ENCODE data around the gene TREML4.

TREML4 gene

DNA sequence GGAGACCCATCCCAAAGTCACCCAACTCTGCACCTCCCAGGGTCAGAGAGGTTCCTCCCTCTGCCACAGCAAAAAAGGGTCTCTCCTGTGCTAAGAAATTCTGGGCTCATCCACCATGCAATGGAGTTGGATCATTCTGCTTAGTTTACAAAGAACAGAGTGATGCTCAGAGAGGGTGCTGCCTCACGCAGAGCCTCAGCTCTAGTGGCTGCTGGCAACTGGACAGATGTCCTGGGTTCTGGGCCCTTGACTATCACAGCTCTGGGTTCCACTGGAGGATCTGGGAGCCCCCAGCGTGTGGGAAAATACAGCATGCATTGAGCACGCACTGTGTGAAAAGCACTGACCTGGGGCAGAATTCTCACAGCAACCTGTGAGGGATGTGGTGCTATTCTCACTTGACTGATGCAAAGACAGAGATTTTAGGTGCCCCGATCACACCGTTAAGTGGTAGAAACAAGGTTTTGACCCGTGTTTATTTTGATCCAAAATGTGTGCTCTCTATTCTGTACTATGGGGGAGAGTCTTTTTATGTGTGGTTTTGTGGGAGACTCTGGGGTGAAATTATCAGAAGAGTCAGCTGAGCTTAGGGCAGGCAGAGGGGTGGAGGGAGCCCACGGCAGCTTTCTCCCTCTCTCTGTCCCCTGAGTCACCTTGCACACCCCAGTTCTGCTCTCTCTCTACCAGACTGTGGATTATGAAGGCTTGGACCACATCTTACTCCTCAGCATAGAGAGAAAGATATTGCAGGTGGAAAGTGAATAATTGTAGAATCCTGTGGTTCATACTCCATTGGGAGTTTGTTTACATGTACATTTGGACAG lies 19.9 kb downstream of the TREML4 start:
- ChIA-PET CTCF (interaction anchor here (1.3 to 1.4 kb wide), 2 partner anchors 11 to 17 kb away, joined by 3 read pairs; no protein-coding TSS in a partner anchor), POLR2A (interaction anchor here (0.7 to 0.9 kb wide), 2 partner anchors 62 to 67 kb away, joined by 3 read pairs; no protein-coding TSS in a partner anchor)
- Histone ChIP-seq H3K4me3 (ENCODE audit: control insufficient read depth in 1 of 7, extremely low read depth in 1 of 7, insufficient read depth in 4 of 7, low read depth in 2 of 7, low read length in 6 of 7) (no peak overlapping the region), H3K36me3 (ENCODE audit: control insufficient read depth in 4 of 4, insufficient read depth in 4 of 4, low read length in 3 of 4) (no peaks in the 10 kb centered on the region), H3K27ac (ENCODE audit: insufficient read depth in 1 of 2, low read depth in 1 of 2, low read length in 2 of 2, poor library complexity in 1 of 2, severe bottlenecking in 2 of 2) (no peak overlapping the region), H3K4me1 (ENCODE audit: control extremely low read depth in 1 of 4, control insufficient read depth in 4 of 4, insufficient read depth in 4 of 4, low read length in 3 of 4) (peaks cover 0 to 12% (median 3%) of the 10 kb centered on the region in 4 experiments), H3K9me3 (ENCODE audit: control extremely low read depth in 1 of 5, control insufficient read depth in 4 of 5, insufficient read depth in 2 of 5, low read depth in 1 of 5, low read length in 4 of 5) (no peaks in the 10 kb centered on the region), H3K27me3 (replicated peaks in 2 of 5; ENCODE audit: control insufficient read depth in 4 of 5, insufficient read depth in 5 of 5, low read length in 4 of 5) (no peaks in the 10 kb centered on the region)
- WGBS (ENCODE audit: insufficient coverage), result 96% methylated on average over 5 of the region's 7 CpGs
- DNase-seq, result peak in 2 of 3 donors; percentile 36 to 49

DNA sequence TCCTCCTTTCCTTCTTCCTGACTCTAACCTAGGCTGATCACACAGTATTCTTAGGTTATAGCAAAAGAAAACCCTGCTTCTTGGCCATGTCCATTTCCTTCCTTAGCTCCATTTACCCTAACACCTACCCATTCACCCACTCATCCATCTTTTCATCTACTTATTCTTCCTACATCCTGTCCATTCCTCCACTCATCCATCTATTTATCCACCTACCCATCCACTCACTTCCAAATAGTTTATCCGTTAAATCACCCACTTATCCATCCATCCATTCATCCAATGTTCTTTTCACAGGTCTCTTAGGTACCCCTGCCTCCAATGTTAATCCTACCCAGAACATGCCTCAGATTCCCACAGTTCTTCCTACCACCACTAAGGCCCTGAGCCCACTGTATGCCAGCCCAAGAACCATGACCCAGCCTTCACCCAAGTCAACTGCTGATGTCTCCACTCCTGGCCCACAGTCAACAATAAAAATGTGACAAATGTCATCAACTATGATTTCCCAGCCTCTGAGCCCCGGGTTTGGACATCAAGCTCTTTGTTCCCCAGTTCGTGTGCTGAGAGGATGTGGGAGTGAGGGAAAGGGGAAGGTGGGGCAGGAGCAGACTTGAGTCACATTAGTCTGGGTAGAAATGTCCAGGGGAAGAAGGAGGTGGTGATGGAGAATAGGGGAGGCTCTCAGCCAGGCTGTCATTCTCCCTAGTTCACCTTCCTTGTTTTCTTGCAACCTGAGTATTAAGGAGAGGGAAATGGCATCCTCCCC lies 24.4 kb downstream of the TREML4 start:
- no peaks in the 10 kb centered on the region for H3K9me3 ChIP-seq (ENCODE audit: control extremely low read depth in 1 of 5, control insufficient read depth in 4 of 5, insufficient read depth in 2 of 5, low read depth in 1 of 5, low read length in 4 of 5)
- ChIA-PET POLR2A (no interaction called here), CTCF (interaction anchor here (0.6 kb wide), 1 partner anchor 14 kb away, joined by 3 read pairs; no protein-coding TSS in a partner anchor)
- H3K27ac ChIP-seq (ENCODE audit: insufficient read depth in 1 of 2, low read depth in 1 of 2, low read length in 2 of 2, poor library complexity in 1 of 2, severe bottlenecking in 2 of 2), result no peak overlapping the region
- 57% methylated on average over 3 of the region's 3 CpGs for WGBS (ENCODE audit: insufficient coverage)
- peaks cover 0 to 20% (median under 1%) of the 10 kb centered on the region in 4 experiments for H3K4me1 ChIP-seq (ENCODE audit: control extremely low read depth in 1 of 4, control insufficient read depth in 4 of 4, insufficient read depth in 4 of 4, low read length in 3 of 4)
- no peak overlapping the region for H3K4me3 ChIP-seq (ENCODE audit: control insufficient read depth in 1 of 7, extremely low read depth in 1 of 7, insufficient read depth in 4 of 7, low read depth in 2 of 7, low read length in 6 of 7)
- no peaks in the 10 kb centered on the region for H3K36me3 ChIP-seq (ENCODE audit: control insufficient read depth in 4 of 4, insufficient read depth in 4 of 4, low read length in 3 of 4)
- no peak for DNase-seq
- no peaks in the 10 kb centered on the region for H3K27me3 ChIP-seq (replicated peaks in 2 of 5; ENCODE audit: control insufficient read depth in 4 of 5, insufficient read depth in 5 of 5, low read length in 4 of 5)

DNA sequence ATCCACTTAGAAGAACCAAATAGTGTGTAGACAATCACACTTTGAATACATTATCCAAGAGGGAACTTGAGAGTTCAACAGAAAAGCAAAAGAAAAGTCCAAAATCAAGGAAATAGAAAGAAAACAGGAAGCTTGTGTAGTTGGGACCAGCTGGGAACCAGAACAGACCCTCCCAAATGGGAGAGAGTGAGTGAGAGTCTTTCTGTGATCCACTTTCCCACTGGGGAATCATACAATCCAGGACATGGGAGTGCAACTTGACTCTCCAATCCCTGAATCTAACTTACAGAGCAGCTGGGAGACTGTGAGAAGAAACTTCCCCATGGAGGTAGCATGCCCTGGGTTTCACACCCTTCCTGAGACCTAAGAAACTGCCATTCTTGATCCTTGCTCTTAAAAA lies 27.0 kb downstream of the TREML4 start:
- ChIA-PET CTCF (interaction anchor here (1.1 kb wide), 1 partner anchor 51 kb away, joined by 3 read pairs; no protein-coding TSS in a partner anchor), POLR2A (no interaction called here)

DNA sequence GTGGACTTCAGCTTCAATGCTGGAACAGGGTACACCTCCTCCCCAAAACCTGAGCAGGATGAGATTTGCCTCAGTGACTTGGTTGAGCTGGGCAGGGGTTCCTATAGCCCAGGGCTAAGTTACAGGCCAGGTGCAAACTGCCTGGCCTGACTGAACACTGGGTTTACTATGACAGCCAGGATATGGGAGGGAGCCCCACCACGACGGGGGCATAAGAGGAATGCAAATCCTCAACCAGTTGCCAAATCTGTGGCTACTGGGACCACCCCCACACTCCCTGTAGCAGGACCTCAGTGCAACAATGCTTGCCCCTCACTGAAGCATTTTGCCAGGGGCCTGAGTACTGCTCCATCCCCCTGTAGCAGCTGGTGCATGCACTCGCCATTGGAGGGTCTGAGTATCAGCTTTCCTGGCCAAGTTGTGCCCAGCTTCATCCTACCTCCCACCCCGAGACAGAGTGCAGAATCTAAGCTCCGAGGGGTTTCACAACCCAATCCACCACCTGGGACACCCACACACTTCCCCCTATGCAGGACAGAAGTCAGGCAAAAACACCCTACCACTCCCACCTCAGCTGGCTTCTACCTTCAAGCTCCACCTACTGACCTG lies 27.6 kb downstream of the TREML4 start:
- ChIA-PET POLR2A (no interaction called here), CTCF (interaction anchor here (0.7 to 1.1 kb wide), 2 partner anchors 51 to 55 kb away, joined by 3 read pairs; no protein-coding TSS in a partner anchor)
- 94% methylated on average over 5 of the region's 5 CpGs for WGBS (ENCODE audit: insufficient coverage)
- DNase-seq, result no peak
- H3K27ac ChIP-seq (ENCODE audit: insufficient read depth in 1 of 2, low read depth in 1 of 2, low read length in 2 of 2, poor library complexity in 1 of 2, severe bottlenecking in 2 of 2), result no peak overlapping the region
- no peak overlapping the region for H3K4me3 ChIP-seq (ENCODE audit: control insufficient read depth in 1 of 7, extremely low read depth in 1 of 7, insufficient read depth in 4 of 7, low read depth in 2 of 7, low read length in 6 of 7)
- H3K9me3 ChIP-seq (ENCODE audit: control extremely low read depth in 1 of 5, control insufficient read depth in 4 of 5, insufficient read depth in 2 of 5, low read depth in 1 of 5, low read length in 4 of 5), result peaks cover 0 to 15% (median 0%) of the 10 kb centered on the region in 5 experiments
- H3K4me1 ChIP-seq (ENCODE audit: control extremely low read depth in 1 of 4, control insufficient read depth in 4 of 4, insufficient read depth in 4 of 4, low read length in 3 of 4), result peaks cover 0 to 13% (median 0%) of the 10 kb centered on the region in 4 experiments
- no peaks in the 10 kb centered on the region for H3K36me3 ChIP-seq (ENCODE audit: control insufficient read depth in 4 of 4, insufficient read depth in 4 of 4, low read length in 3 of 4)
- H3K27me3 ChIP-seq (replicated peaks in 2 of 5; ENCODE audit: control insufficient read depth in 4 of 5, insufficient read depth in 5 of 5, low read length in 4 of 5), result no peaks in the 10 kb centered on the region

More for the DNA sequence above, 27.0 kb downstream of the TREML4 start:
- Histone ChIP-seq H3K4me1 (ENCODE audit: control extremely low read depth in 1 of 4, control insufficient read depth in 4 of 4, insufficient read depth in 4 of 4, low read length in 3 of 4) (peaks cover 0 to 13% (median 0%) of the 10 kb centered on the region in 4 experiments), H3K36me3 (ENCODE audit: control insufficient read depth in 4 of 4, insufficient read depth in 4 of 4, low read length in 3 of 4) (no peaks in the 10 kb centered on the region), H3K4me3 (ENCODE audit: control insufficient read depth in 1 of 7, extremely low read depth in 1 of 7, insufficient read depth in 4 of 7, low read depth in 2 of 7, low read length in 6 of 7) (no peak overlapping the region), H3K27ac (ENCODE audit: insufficient read depth in 1 of 2, low read depth in 1 of 2, low read length in 2 of 2, poor library complexity in 1 of 2, severe bottlenecking in 2 of 2) (no peak overlapping the region), H3K27me3 (replicated peaks in 2 of 5; ENCODE audit: control insufficient read depth in 4 of 5, insufficient read depth in 5 of 5, low read length in 4 of 5) (no peaks in the 10 kb centered on the region), H3K9me3 (ENCODE audit: control extremely low read depth in 1 of 5, control insufficient read depth in 4 of 5, insufficient read depth in 2 of 5, low read depth in 1 of 5, low read length in 4 of 5) (peaks cover 0 to 9% (median 0%) of the 10 kb centered on the region in 5 experiments)
- no peak for DNase-seq

DNA sequence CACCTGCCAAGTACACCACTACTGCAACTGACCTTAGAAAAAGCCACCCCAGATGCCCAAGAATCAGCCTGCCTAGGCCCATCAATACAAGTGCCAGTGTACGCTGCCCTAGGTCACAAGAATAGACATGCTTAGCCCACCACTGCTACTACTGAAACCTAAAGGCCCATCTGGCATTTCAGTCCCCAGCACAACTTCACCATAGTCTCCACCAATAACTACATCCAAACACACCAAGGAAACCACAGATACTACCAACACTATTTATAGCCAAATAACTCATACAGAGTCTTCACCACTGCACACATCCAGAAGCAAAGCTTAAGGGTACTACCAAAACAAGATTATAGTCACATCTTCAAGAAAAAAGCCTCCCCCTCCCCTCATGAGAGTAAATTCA lies 28.2 kb downstream of the TREML4 start:
- no peak overlapping the region for H3K27ac ChIP-seq (ENCODE audit: insufficient read depth in 1 of 2, low read depth in 1 of 2, low read length in 2 of 2, poor library complexity in 1 of 2, severe bottlenecking in 2 of 2)
- no peaks in the 10 kb centered on the region for H3K36me3 ChIP-seq (ENCODE audit: control insufficient read depth in 4 of 4, insufficient read depth in 4 of 4, low read length in 3 of 4)
- no peak overlapping the region for H3K4me3 ChIP-seq (ENCODE audit: control insufficient read depth in 1 of 7, extremely low read depth in 1 of 7, insufficient read depth in 4 of 7, low read depth in 2 of 7, low read length in 6 of 7)
- DNase-seq, result no peak
- ChIA-PET POLR2A (no interaction called here), CTCF (no interaction called here)
- 100% methylated on average over 1 of the region's 1 CpG for WGBS (ENCODE audit: insufficient coverage)
- H3K4me1 ChIP-seq (ENCODE audit: control extremely low read depth in 1 of 4, control insufficient read depth in 4 of 4, insufficient read depth in 4 of 4, low read length in 3 of 4), result peaks cover 0 to 13% (median 0%) of the 10 kb centered on the region in 4 experiments
- no peaks in the 10 kb centered on the region for H3K27me3 ChIP-seq (replicated peaks in 2 of 5; ENCODE audit: control insufficient read depth in 4 of 5, insufficient read depth in 5 of 5, low read length in 4 of 5)
- peaks cover 0 to 21% (median 0%) of the 10 kb centered on the region in 5 experiments for H3K9me3 ChIP-seq (ENCODE audit: control extremely low read depth in 1 of 5, control insufficient read depth in 4 of 5, insufficient read depth in 2 of 5, low read depth in 1 of 5, low read length in 4 of 5)

DNA sequence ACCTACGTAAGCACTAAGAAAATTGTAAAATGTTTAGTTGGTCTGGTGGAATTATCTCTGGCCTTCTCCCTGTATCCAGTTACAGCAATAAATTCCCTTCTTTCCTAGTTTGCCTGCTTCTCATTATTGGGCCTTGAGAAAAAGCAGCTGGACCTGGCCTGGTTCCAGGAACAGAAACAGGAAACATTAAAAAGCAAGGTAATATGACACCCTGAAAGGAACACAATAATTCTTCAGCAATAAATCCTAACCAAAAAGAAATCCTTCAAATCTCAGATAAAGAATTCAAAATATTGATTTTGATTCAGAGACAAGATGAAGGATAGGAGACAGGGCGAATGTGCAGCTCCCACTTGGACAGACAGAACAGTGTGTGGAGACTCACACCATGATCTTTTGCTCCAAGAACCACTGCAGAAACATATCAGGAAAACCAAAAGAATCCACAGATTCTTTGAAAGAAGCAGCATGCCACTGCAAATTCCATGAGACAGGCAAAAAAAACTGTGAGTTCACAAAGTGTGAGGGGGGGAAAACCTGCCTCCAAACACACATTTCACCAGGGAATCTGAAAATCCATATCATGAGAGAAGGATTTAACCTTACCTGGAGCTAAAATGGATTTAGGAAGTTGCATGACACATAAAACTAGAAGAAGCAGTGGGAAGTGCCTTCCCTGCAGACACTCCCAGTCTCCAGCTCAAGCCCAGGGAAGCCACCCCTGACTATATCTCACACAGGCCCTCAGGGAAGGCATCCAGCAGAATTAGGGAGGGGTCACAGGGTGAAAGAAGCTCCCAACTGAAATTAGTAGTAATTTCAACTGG lies 29.4 kb downstream of the TREML4 start:
- Histone ChIP-seq H3K4me1 (ENCODE audit: control extremely low read depth in 1 of 4, control insufficient read depth in 4 of 4, insufficient read depth in 4 of 4, low read length in 3 of 4) (peaks cover 0 to 13% (median 0%) of the 10 kb centered on the region in 4 experiments), H3K9me3 (ENCODE audit: control extremely low read depth in 1 of 5, control insufficient read depth in 4 of 5, insufficient read depth in 2 of 5, low read depth in 1 of 5, low read length in 4 of 5) (peaks cover 1 to 31% (median 3%) of the 10 kb centered on the region in 5 experiments), H3K4me3 (ENCODE audit: control insufficient read depth in 1 of 7, extremely low read depth in 1 of 7, insufficient read depth in 4 of 7, low read depth in 2 of 7, low read length in 6 of 7) (no peak overlapping the region), H3K36me3 (ENCODE audit: control insufficient read depth in 4 of 4, insufficient read depth in 4 of 4, low read length in 3 of 4) (no peaks in the 10 kb centered on the region), H3K27me3 (replicated peaks in 2 of 5; ENCODE audit: control insufficient read depth in 4 of 5, insufficient read depth in 5 of 5, low read length in 4 of 5) (no peaks in the 10 kb centered on the region), H3K27ac (ENCODE audit: insufficient read depth in 1 of 2, low read depth in 1 of 2, low read length in 2 of 2, poor library complexity in 1 of 2, severe bottlenecking in 2 of 2) (no peak overlapping the region)
- no peak for DNase-seq
- ChIA-PET CTCF (interaction anchor here (1.0 kb wide), 1 partner anchor 9 kb away, joined by 3 read pairs; no protein-coding TSS in a partner anchor), POLR2A (no interaction called here)
- WGBS (ENCODE audit: insufficient coverage), result no CpG with 5 or more reads among the region's 2 CpGs
